ENCODE measurements around the gene S100A16.

- TF ChIP-seq CTCF (conservative IDR thresholded peaks at IDR 0.05 in 1 of 2, IDR thresholded peaks at IDR 0.05 in 1 of 2; ENCODE audit: low read depth in 1 of 2, low read length in 2 of 2) (no peak), EZH2 (IDR thresholded peaks at IDR 0.05; ENCODE audit: low read length, missing control alignments) (no peak)
Observed at GRCh38 chr1:153662269-153662668, 49.3 kb upstream of the S100A16 start.
